Measurements from ENCODE around the gene CTBP2.
"Not testable (repeated sequence)": the region's sequence is repeated elsewhere in the genome, so short reads cannot be mapped to it uniquely, and the experiment has no call there.

Gene CTBP2

GRCh38 chr10:124993736-124994451 lies 166.5 kb downstream of the CTBP2 start:
- TF ChIP-seq, protein P1, sequence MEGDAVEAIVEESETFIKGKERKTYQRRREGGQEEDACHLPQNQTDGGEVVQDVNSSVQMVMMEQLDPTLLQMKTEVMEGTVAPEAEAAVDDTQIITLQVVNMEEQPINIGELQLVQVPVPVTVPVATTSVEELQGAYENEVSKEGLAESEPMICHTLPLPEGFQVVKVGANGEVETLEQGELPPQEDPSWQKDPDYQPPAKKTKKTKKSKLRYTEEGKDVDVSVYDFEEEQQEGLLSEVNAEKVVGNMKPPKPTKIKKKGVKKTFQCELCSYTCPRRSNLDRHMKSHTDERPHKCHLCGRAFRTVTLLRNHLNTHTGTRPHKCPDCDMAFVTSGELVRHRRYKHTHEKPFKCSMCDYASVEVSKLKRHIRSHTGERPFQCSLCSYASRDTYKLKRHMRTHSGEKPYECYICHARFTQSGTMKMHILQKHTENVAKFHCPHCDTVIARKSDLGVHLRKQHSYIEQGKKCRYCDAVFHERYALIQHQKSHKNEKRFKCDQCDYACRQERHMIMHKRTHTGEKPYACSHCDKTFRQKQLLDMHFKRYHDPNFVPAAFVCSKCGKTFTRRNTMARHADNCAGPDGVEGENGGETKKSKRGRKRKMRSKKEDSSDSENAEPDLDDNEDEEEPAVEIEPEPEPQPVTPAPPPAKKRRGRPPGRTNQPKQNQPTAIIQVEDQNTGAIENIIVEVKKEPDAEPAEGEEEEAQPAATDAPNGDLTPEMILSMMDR (IDR thresholded peaks at IDR 0.05; ENCODE audit: low read depth, low read length, missing control alignments) = no peak
- no peak for DNase-seq (ENCODE audit: low read depth)
- H3K4me3 ChIP-seq (ENCODE audit: low read depth, low read length) = no peak overlapping the region

DNA sequence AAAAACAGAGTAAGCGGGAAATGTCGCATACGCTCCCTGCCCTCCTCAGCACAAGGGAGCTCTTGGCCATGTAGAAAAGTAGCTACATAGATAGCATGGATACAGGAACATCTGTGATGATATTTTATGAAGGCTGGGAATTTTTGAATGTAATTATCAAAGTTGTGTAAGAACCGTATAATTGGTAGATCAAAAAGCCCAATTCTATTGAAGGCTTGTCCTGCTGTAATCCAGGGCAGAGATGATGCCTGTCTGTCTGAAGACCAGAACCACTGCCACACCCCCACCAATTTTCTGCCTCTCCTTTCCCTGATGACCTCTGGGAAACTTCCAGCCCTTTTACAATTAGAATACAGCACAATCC lies 167.0 kb downstream of the CTBP2 start:
- DNase-seq (ENCODE audit: low read depth) = no peak
- TF ChIP-seq, protein P1 (IDR thresholded peaks at IDR 0.05; ENCODE audit: low read depth, low read length, missing control alignments) = no peak
- no peak overlapping the region for H3K4me3 ChIP-seq (ENCODE audit: low read depth, low read length)

GRCh38 chr10:124992462-124993344 lies 167.7 kb downstream of the CTBP2 start:
- TF ChIP-seq, protein P1 (IDR thresholded peaks at IDR 0.05; ENCODE audit: low read depth, low read length, missing control alignments) = peak; percentile 58
- DNase-seq (ENCODE audit: low read depth) = no peak
- H3K4me3 ChIP-seq (ENCODE audit: low read depth, low read length) = no peak overlapping the region

- no peak overlapping the region for H3K4me3 ChIP-seq (ENCODE audit: low read depth, low read length)
- TF ChIP-seq, protein P1 (IDR thresholded peaks at IDR 0.05; ENCODE audit: low read depth, low read length, missing control alignments) = no peak
- no peak for DNase-seq (ENCODE audit: low read depth)
Observed at GRCh38 chr10:124991835-124992234, 168.5 kb downstream of the CTBP2 start.

DNA sequence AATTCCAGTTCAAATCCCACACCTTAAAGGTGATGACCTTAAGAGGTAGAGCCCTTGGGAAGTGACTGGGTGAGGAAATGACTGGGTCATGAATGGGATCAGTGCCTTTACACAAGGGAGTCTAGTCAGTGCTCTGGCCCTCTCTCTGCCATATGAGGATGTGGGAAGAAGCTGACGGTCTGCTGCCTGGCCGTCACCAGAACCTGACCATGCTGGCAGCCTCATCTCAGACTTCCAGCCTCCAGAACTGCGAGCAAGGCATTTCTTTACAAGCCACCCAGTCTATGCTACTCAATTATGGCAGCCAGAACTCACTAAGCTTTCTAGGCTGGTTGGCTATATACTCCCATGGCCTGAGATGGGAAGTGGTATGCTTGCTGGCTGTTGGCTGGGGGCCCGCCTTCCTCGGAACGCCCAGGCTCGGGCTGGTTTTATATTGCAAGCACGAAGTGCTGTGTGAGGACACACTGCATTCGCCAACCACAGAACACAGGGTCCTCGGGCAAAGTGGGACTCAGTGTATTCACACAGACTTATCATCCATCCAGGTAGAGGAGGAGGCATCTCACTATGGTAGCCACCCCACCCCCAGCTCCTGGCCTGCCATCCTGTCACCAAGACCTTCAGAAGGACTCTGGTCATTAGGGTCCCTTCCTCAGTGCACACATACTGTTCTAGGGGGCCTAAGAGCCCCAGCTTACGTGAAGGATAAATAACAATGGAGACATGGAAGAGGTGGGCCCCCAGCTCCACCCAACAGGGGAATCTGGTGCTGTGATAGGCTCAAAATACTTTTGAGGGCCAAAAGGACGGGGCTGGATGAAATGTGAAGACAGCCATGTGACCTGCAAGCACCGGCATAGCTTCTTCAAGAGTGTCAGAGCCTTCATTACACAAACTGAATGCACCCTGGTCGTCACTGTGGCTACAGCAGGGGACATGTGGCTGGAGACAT lies 169.4 kb downstream of the CTBP2 start:
- TF ChIP-seq, protein P1 (IDR thresholded peaks at IDR 0.05; ENCODE audit: low read depth, low read length, missing control alignments) = no peak
- no peak overlapping the region for H3K4me3 ChIP-seq (ENCODE audit: low read depth, low read length)
- no peak for DNase-seq (ENCODE audit: low read depth)

DNA sequence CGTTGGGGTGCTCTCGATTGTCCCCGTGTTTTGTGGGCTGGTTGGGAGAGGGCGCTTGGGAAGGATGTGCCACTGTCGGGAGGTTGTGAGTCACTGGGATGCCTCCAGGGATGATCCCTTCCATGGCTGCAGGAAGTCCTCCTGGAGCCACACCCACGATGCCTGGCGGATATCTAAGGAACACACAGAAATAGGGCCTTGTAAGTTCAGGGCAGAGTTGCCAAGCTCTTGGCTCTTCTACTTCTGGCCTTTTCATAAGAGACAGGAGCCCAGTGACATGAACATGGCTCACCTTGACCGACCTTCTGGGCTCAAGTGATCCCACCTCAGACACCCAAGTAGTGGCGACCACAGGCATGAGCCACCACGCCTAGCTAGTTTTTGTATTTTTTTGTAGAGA lies 170.8 kb downstream of the CTBP2 start:
- no peak overlapping the region for H3K4me3 ChIP-seq (ENCODE audit: low read depth, low read length)
- DNase-seq (ENCODE audit: low read depth) = no peak
- TF ChIP-seq, protein P1 (IDR thresholded peaks at IDR 0.05; ENCODE audit: low read depth, low read length, missing control alignments) = no peak

GRCh38 chr10:124988753-124989152 lies 171.6 kb downstream of the CTBP2 start:
- peak; percentile 53 for DNase-seq (ENCODE audit: low read depth)

More at GRCh38 chr10:124988753-124989152, 171.6 kb downstream of the CTBP2 start:
- H3K4me3 ChIP-seq (ENCODE audit: low read depth, low read length) = not testable (repeated sequence)

All from GM12864 (cell line).